GM21825 (cell line): ENCODE measurements around the gene FCHO1.

Experiments used
- ATAC-seq: cut with Tn5 transposase; IDR thresholded peaks from one replicate; pipeline ENCODE4 v1.9.1; 2021; ENCODE audit warnings: mild to moderate bottlenecking, moderate library complexity; ENCODE audit not compliant: unreplicated experiment

Gene FCHO1

DNA sequence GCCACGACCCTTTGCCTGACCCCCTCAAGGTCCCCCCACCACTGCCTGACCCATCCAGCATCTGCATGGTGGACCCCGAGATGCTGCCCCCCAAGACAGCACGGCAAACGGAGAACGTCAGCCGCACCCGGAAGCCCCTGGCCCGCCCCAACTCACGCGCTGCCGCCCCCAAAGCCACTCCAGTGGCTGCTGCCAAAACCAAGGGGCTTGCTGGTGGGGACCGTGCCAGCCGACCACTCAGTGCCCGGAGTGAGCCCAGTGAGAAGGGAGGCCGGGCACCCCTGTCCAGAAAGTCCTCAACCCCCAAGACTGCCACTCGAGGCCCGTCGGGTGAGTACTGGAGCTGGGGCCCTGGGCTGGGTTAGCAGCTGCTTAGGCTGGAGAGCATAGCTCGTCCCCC is 23.4 kb upstream of the FCHO1 start:
- no peak for ATAC-seq

DNA sequence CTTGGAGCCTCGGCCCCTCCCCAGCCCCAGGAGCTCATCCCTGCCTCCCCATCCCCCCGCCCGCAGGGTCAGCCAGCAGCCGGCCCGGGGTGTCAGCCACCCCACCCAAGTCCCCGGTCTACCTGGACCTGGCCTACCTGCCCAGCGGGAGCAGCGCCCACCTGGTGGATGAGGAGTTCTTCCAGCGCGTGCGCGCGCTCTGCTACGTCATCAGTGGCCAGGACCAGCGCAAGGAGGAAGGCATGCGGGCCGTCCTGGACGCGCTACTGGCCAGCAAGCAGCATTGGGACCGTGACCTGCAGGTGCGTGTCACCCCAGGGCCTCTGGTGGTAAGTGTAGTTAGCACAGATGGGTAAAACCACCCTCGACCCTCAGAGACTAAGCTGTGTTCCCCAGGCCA is 18.1 kb upstream of the FCHO1 start:
- ATAC-seq, result no peak

DNA sequence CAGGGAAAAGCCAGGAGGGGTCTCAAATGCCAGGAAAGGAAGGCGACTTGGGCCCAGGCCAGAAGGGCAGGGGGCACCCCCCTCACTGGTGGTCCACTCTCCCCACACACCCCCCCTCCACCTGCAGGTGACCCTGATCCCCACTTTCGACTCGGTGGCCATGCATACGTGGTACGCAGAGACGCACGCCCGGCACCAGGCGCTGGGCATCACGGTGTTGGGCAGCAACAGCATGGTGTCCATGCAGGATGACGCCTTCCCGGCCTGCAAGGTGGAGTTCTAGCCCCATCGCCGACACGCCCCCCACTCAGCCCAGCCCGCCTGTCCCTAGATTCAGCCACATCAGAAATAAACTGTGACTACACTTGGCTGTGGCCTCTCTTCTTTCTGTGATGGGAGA is 17.1 kb upstream of the FCHO1 start:
- no peak for ATAC-seq

- no peak for ATAC-seq
Measured at GRCh38 chr19:17735410-17735809, 15.9 kb upstream of the FCHO1 start.

DNA sequence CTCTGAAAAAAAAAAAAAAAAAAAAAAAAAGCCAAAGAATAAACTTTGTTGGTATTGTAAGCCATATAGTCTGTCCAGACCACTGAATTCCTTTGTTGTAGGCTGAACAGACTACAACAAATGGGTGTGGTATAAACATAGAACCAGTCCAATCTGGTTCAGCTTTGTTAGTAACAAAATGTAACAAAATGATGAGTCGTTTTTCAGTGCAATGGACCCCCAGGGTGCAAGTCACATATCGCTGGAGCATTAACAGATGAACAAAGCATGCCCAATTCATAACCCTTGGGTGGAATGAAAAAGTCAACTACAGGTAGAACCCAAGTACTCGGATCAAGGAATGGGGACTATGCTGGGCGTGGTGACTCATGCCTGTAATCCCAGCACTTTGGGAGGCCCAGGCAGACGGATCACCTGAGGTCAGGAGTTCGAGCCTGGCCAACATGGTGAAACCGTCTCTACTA is 13.6 kb upstream of the FCHO1 start:
- no peak for ATAC-seq

GRCh38 chr19:17739121-17739875 is 12.0 kb upstream of the FCHO1 start:
- peak; percentile 52 for ATAC-seq

GRCh38 chr19:17741456-17741855 is 9.8 kb upstream of the FCHO1 start:
- no peak for ATAC-seq

DNA sequence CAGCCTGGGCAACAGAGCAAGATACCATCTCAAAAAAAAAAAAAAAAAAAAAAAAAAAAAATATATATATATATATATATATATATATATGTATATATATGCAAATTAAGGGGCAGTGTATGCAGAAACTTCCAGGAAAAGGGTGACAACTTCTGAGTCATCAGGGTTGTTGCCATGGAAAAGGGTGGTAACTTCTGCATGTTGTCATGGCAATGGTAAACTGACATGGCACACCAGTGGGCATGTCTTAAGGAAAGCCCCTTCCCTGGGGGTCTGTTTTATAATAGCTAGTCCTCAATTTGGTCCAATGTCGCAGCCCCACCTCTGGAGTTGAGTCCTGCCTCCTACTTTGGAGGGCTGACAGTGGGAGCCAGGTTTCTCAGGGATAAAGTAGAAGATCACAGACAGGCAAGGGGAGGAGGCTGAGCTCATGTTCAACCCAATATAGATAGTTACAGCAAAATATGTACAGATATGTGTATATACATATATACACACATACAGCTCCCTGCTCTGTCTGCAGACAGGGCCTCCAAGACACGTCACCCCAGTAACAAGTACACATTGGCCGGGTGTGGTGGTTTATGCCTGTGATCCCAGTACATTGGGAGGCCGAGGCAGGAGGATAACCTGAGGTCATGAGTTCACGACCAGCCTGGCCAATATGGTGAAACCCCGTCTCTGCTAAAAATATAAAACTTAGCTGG is 7.2 kb upstream of the FCHO1 start:
- ATAC-seq, result no peak

DNA sequence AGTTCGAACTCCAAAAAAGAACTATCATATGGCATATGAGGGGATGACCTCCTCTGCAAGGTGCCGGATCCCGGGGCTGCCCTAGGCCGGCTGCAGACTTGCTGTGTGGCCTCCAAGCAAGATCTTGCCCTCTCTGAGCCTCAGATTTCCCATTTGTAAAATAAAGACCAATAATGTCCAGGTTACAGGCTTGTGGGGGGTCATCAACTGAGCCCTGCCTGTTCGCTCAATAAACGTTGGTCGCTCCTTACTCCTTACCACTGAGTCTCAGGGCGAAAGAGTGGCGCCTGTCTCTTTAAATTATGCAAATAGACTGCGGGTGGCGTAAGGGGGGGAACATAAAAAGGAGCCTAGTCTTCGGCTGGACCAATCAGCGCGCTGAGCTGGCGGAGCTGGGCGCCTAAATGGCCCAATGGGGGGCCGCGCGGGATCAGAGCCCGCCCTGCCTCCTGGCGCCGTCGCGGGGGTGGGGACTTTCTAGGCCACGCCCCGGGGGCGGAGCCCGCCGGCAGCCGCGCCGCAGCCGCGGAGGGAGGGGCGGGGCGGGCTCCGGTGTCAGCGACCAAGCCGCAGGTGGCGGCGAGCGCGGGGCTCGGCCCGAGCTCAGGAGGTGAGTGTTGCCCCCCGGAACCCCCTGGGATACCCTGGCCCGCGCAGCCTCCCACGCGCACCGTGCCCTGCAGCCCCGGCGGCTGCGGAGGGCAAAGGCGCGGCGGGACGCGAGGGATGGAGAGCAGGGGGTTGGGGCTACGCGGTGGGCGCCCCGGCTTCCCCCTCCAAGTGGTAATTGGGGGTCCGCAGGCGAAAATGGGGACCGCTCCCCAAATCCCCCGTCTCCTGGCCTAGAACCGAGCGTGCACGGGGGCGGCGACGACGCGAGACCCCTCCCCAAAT is 3.8 kb upstream of the FCHO1 start:
- ATAC-seq, result peak; percentile 54

- ATAC-seq, result no peak
Measured at GRCh38 chr19:17748884-17749638, 2.2 kb upstream of the FCHO1 start.

DNA sequence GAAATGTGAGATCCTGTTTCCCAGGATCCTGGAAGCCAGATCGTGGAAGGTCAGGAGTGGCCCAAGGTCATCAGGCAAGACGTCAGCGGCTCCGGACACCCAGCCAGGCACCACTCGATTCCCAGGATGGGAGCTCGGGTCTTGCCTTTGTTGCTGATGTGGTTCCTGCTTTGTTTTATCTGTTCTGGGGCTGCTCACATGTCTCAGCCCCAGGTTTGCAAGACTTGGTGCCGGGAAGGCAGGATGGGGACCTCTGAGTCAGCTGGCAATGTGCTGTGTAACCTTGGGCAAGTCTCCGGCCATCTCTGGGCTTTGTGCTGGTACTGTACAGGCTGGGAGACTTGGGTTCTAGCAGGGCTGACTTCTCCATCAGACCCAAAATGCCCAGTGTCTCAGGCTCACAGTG is 1.4 kb upstream of the FCHO1 start:
- no peak for ATAC-seq

DNA sequence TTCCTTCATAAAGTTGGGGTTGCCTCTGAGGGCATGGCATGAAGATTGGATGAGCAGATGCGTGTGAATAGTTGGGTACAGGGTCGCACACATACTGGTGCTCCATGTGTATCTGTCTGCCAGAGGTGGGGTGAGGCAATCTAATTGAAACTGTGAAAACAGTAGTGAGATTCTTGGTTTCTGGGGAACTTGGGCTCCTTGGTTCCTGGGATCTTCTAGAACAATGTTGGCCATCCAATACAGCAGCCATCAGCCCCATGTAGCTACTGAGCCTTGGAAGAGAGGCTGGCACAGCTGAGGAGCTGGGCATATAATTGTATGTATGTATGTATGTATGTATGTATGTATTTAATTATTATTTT is 616 bp downstream of the FCHO1 start:
- no peak for ATAC-seq

- no peak for ATAC-seq
Measured at GRCh38 chr19:17752865-17753639, 1.8 kb downstream of the FCHO1 start.

- no peak for ATAC-seq
Measured at GRCh38 chr19:17753976-17754375, 2.7 kb downstream of the FCHO1 start.

DNA sequence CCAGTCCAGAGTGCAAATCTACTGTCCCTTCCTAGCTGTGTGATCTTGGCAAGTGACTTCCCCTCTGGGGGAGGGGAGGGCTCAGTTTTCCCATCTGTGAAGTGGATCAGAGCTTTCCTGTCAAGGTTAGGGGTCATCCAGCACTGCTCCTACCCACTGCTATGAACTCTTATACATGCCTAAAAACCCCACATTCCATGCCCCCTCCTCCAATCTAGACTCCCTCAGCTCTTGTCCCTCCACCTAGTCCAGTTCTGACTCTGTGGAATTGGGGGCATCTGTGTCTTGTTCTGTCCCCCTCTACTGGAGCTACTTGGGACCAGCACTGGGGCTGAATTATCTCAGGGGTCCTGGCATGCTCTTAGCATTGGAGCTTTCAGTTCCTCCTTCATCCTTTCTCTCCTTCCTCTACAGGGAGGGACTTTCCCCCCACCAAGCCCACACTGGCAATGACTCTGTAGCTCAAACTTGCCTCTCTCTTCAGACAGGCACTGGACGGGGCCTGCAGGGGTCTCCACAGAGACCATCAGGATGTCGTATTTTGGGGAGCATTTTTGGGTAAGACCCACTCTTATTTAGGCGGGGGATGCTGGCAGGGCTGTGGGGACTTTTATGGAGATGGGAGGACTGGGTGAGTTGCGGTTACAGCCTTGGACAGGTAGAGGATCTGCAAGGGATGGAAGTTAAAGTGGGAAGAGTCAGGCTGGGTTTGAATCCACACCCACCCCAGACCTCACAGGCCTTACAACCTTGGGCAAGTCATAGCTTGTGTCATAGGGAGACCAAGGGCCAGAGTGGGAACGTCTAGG is 3.6 kb downstream of the FCHO1 start:
- ATAC-seq, result no peak

DNA sequence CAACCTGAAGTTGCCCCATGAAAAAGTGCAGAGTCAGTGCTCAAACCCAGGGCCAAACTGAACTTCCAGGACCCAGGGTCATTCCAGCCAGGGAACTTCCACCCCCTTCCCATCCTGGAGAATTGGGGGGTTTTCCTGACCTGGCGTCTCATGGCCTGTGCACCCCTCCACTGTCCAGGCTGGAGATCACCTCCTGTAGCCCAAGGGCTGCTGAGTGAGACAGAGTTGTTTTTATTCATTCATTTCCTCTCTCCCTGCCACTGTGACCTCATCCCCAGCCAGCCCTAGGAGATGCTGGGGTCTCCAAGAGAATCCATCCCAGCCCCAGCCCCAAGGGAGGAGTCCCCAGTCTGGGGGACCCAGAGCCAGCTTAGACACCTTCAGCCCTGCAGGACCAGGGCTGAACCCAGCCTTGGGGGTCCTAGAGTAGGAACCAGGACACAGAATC is 4.2 kb downstream of the FCHO1 start:
- no peak for ATAC-seq

- no peak for ATAC-seq
Measured at GRCh38 chr19:17755977-17756670, 4.8 kb downstream of the FCHO1 start.

GRCh38 chr19:17757125-17757524 is 5.8 kb downstream of the FCHO1 start:
- no peak for ATAC-seq

GRCh38 chr19:17758515-17758914 is 7.2 kb downstream of the FCHO1 start:
- ATAC-seq, result no peak
